ENCODE results near the gene C18orf54.
"Not testable (repeated sequence)": the region's sequence is repeated elsewhere in the genome, so short reads cannot be mapped to it uniquely, and the experiment has no call there.

Gene C18orf54

GRCh38 chr18:54357660-54358494 is at the start of gene C18orf54, which contains the start of gene STARD6:
C18orf54 (plus strand) TSS chr18:54357906; CDS start chr18:54360573, 2,667 bp downstream.
STARD6 (minus strand) TSS chr18:54357858; CDS start chr18:54354573, 3,285 bp downstream.
- DNase-seq = peak; percentile 88

GRCh38 chr18:54309564-54309963 is 48.1 kb upstream of the C18orf54 start:
- not testable (repeated sequence) for DNase-seq

DNA sequence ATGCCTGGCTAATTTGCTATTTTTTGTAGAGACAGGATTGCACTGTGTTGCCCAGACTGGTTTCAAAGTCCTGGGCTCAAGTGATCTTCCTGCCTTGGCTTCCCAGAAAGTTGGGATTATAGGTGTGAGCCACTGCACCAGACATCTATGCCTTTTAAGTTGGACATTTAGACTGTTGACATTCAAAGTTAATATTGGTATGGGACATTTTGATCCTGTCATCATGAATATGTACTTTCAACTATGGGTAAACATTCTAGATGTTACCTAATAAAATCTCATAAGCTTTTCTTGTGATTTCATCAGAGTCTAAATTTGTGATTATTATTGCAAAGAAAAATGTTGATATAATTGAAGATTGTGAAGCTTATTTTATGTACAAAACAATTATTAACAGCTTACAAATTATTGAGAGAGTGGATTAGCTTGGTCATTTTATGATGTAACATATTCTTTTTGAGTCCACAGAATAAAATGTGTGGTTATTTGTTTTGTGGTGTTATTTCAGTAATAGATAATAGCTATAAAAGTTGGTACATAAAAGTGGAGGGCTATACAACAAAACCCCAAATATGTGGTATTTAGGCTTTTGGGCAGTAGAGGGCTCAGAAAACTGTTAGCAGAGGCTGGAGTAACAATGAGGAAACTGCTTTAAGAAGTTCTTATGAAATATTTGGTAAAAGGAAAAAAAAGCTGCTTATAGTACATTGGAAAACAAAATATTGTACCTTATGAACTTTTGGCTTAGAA is 41.5 kb upstream of the C18orf54 start:
- DNase-seq = no peak

DNA sequence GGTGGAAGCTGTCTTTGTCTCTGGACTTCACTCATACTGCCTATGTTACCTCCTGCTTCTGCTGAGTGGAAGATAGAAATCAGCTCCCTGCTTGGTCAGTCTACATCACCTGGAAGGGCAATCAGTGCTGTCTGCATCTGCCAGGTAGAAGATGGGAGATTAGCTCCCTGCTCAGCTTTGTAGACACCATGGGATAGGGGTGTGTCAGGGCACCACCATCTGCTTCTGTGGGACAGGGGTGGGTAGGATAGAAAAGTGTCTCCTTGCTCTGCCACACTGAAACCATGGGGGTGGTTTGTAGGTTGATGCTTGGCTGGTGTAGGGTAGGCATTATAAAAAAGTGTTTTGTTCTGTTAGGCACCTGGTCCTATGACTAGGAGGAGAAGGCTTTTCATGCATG is 34.1 kb upstream of the C18orf54 start:
- DNase-seq = no peak

GRCh38 chr18:54323970-54324369 is 33.7 kb upstream of the C18orf54 start:
- no peak for DNase-seq

DNA sequence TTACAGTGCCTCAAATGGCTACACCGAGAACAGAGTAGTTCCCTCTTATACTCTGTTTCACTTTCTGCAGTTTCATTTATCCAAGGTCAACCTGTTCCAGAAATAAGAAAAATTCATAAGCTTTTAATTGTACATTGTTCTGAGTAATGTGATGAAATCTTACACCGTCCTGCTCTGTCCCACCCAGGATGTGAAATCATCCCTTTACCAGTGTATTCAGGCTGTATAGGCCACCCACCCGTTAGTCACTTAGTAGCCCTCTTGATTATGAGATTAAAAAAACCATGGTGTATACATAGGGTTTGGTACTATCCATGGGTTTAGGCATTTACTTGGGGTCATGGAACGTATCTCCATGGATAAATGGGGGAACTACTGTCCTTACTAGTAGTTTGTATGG is 29.9 kb upstream of the C18orf54 start:
- no peak for DNase-seq

DNA sequence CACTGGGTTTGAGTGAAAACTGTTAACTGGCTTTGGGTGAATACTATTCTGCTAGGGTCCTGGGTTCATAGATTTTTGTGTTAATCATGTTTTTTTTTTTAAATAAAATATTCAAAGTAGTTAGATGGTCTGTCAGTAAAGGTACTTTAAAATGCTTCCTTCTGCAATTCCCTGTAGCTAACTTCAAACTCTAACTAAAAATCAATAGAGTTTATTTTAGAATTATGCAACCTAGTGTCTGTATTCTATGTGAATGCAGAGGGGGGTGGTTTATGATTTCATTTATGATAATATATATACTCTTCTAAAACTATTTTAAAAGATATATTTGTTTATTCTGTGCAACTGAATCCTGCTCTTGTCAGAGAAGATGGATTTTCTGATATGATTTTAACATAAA is 27.9 kb upstream of the C18orf54 start:
- DNase-seq = no peak

DNA sequence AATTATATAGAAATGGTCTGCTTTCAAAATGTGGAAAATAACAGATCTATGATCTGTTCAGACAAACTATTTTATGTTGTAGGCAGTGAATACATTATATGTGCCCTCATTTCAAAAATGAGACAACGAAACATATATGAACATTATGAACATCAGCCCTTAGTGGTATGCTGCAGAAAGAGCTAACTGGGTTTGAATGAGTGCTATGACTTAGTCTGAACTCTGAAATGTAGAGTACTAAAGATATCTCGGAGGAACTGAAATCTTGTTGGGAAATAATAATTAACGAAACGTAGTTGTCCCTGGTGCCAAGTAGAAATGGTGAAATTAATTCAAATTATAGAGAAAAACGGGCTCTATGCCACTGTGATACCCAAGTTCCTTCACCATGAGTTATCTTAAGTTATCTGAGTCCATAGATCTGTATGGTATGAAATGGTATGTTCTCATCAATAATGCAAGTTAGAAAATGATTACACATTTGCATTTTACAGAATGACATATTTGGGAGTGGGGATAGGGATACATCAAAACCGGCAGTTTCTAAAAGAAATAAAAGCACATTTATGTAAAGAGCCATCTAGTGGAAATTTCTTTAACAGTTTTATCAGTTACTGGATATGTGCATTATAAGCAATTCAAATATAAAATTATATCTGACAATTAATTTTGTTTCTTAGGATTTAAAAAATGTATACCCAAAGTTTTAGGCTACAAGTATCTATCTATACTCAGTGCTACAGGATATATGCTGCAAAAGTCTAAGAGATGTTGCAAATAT is 26.7 kb upstream of the C18orf54 start:
- DNase-seq = no peak

DNA sequence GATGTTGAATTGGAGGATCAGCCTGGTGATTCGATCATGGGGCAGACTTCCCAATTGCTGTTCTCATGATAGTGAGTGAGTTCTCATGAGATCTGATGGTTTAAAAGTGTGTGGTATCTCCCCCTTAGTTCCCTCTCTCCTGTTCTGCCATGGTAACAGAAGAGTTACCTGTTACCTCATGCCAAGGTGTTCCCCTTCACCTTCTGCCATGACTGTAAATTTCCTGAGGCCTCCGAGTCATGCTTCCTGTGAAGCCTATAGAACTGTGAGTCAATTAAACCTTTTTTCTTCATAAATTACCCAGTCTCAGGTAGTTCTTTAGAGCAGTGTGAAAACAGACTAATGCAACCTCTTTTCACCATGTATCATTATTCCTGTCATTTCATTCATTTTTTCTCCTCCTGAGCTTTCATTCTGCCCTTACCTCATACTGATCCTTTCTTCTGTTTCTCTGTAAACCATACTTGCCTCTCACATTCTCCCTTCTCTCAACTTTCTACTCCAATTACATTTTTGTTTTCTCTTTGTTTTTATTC is 22.0 kb upstream of the C18orf54 start:
- no peak for DNase-seq

- no peak for DNase-seq
These were observed 19.5 kb upstream of the C18orf54 start for GRCh38 chr18:54338230-54338629.

GRCh38 chr18:54351186-54351585 is 6.5 kb upstream of the C18orf54 start:
- no peak for DNase-seq

DNA sequence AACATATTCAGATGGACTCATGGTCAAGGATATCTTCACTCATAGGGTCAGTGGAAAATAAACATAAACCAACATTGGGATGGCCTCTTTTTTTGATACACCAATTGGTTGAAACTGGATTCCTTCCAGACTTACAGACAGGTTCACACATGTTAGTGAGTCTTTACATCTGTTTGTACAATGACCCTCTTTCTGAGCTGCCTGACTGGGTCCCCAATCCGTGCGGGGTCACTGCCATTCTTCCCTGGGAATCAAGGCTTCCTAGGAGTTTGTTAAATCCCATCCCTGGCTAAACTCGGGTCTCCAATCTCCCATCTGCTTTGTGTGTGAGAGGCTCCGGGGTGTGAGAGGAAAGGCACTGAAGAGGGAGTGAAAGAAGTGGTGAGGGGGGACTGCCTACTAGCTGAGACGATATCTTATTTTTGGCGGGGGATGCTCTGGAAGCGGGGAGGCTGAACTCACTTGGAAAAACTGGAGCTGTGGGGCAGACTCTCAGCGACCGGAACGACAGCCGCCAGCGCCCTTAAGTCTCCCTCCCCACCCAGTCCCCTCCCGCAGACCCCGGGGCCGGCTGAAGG is 535 bp upstream of the C18orf54 start:
- no peak for DNase-seq

DNA sequence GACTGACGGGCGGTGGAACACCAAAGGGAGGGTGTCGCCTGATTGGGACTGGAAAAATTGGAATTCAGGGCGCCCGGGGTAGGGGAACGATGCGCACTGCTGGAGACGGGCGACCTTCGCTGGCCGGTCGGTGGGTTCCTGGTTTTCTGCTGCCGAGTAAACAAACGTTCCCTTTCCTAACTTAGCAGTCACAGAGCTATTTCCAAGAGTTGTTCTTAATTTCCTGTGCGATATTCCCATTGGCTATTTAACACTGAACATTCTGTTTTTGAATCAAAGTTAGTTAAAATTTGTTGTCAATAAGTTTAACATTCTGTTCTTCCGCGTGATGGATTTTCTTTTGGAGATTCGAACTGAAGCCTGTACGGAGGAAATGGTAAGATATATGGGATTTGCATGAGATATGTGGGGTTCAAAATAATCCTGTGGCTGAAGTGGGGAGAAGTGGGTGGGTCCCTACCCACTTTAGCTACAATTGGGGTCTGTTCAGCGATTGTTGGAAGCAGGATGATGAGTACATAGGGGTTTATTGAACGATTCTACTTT is 862 bp downstream of the C18orf54 start:
- no peak for DNase-seq

DNA sequence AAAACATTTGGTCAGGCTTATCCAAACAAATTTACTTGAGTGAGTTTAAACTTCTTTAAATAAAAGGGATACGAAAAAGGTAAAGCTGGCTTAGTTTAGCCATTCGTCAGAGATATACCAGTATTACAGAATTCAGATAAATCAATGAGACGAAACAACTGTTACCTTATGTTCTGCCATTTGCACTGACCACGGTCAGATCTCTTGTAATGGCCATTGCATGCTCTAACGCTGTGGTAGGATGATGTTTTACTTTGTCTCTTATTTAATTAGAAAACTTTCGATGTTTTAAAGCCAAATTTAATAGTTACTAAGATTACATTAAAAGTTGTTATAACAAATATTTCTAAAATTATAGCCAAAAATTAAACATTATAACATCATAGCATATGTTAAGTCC is 1.5 kb downstream of the C18orf54 start:
- DNase-seq = no peak

DNA sequence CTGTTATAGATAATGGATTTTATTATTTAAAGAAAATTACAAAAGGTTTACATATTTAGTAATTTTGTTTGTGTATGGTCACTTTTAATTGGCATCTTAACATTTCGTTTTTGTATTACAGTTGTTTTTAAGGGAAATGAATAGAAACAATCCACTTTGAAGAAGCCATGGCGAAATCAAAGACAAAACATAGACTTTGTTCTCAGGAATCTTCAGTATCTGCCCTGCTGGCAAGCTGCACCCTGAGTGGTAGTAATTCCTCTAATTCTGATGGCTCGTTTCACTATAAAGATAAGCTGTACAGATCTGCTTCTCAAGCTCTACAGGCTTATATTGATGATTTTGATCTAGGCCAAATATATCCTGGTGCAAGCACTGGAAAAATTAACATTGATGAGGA is 2.7 kb downstream of the C18orf54 start:
- no peak for DNase-seq

DNA sequence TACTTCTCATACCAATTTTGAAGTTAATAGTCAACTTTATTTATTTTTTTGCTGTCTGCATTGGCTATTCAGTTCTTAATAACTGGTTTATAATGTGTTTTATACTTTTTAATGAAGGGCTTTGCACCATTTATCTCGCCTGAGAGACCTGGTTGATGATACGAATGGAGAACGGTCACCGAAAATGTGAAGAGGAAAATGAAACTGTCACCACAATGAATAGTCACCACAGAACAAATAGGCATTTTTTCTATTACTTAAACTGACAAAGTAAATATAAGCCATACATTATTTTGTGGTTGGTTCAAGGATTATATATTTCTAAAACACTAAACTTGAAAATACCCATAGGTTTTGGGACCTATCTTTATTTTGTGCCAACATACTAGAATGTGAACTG is 20.4 kb downstream of the C18orf54 start:
- no peak for DNase-seq

DNA sequence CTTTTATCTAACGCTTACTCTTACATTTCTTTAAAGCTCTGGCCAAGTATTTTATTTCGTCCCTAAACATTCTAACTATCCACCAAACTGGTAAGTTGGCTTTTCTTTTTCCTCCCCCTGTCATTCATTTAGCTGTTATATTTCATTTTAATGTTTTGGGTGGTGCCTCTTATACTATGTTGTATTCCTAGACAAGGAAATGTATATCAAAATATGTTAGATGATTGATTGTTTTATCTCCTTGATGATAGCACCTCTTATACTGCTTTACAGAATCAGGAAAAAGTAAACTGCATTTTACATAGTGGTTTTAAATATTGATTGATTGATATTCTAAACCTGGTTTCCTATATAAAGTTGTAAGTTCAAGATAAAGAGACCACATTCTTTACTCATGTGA is 23.9 kb downstream of the C18orf54 start:
- no peak for DNase-seq

DNA sequence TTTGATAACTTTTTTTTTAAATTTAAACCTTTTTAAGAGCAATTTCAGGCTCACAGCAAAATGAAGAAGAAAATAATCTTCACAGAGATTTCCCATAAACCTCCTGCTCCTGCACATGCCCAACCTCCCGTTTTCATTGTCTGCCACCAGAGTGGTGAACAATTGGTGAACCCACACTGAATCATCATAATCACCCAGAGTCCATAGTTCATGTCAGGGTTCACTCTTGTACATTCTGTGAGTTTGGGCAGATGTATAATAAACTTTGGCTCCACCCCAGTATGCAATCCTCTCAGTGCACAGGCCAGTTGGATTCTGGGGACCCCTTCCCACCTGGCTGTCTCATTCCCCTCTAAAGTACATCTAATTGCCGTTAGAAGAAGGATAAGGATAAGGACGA is 24.4 kb downstream of the C18orf54 start:
- DNase-seq = no peak

DNA sequence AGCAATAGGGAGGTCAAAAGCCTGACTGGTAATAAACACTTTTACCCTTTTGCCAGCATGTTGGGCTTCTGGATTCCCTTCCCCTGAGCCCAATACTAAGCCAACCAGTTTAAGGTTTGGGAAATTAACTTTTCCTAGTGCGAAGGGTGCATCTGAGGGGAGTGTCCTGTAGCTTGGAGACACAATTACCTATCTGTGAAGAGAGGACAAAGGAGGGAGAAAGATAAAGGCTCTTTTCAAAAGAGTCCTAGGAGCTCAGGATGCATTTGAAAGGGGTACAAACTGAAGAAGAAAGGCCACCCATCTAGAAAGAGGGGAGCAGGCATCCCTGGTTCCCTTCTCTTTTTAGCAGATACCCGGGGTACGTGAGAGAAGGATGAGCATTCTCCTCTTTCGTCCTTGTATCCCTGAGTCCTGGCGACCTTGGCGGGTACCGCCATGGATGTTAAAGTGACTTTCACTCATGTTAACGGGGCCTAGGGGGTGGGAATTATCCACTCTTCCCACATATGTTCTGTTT is 25.1 kb downstream of the C18orf54 start:
- no peak for DNase-seq

- DNase-seq = no peak
These were observed 28.3 kb downstream of the C18orf54 start for GRCh38 chr18:54386043-54386442.

DNA sequence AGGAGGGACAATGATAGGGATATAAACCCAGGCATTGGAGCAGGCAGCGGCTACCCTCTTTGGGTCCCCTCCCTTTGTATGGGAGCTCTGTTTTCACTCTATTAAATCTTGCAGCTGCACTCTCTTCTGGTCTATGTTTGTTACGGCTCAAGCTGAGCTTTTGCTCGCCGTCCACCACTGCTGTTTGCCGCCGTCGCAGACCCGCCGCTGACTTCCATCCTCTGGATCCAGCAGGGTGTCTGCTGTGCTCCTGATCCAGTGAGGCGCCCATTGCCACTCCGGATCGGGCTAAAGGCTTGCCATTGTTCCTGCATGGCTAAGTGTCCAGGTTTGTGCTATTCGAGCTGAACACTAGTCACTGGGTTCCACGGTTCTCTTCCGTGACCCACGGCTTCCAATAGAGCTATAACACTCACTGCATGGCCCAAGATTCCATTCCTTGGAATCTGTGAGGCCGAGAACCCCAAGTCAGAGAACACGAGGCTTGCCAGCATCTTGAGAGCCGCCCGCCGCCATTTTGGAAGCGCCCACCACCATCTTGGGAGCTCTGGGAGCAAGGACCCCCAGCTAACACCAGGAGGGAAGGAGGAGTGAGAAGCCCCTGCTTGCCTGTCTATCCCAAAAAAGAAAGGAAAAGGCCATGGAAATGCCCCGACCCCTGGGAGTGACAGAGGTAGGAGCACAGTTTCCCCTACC is 29.2 kb downstream of the C18orf54 start:
- not testable (repeated sequence) for DNase-seq

Data from stimulated activated CD4-positive, alpha-beta T cell treated with anti-CD3 and anti-CD28 coated beads, Interleukin-4, amount 100 ng/mL, for 24 hours (primary cell).